Mesenchymal stem cell (in vitro differentiated cells and primary cell): ENCODE results near the gene RPL10.
A peak's percentile ranks its signal among the peaks of the same experiment; 100 is the strongest.

ENCODE experiments used
- DNase-seq: peaks from one replicate; pipeline ENCODE4 v3.0.0-alpha.2; 2013
- H2AFZ ChIP-seq: one replicate; pipeline ENCODE4 v1.6.1; 2013; ENCODE audit warnings: low read depth, mild to moderate bottlenecking, control low read depth, inconsistent platforms, low read length, moderate library complexity
- H2AK5ac ChIP-seq: 2 replicates; pipeline ENCODE4 v1.6.1; 2013; ENCODE audit warnings: low read length, moderate library complexity, mild to moderate bottlenecking, inconsistent platforms; ENCODE audit not compliant: severe bottlenecking
- H2BK120ac ChIP-seq: one replicate; pipeline ENCODE4 v1.6.1; 2013; ENCODE audit warnings: low read depth, mild to moderate bottlenecking, inconsistent platforms, low read length, moderate library complexity
- H2BK12ac ChIP-seq, 2 experiments: one replicate each; pipeline ENCODE4 v1.6.1; 2013; ENCODE audit warnings: inconsistent platforms in 2 of 2, low read length in 2 of 2, mild to moderate bottlenecking in 2 of 2, moderate library complexity in 2 of 2, control low read depth in 1 of 2
- H2BK15ac ChIP-seq: one replicate; pipeline ENCODE4 v1.6.1; 2013; ENCODE audit warnings: mild to moderate bottlenecking, low read depth, inconsistent platforms; ENCODE audit not compliant: poor library complexity, severe bottlenecking
- H2BK5ac ChIP-seq: 2 replicates; pipeline ENCODE4 v1.6.1; 2013; ENCODE audit warnings: low read depth, mild to moderate bottlenecking, low read length, control low read depth, inconsistent platforms; ENCODE audit not compliant: poor library complexity, severe bottlenecking
- H3K14ac ChIP-seq, 2 experiments: one replicate each; pipeline ENCODE4 v1.6.1; 2013; ENCODE audit warnings: inconsistent platforms in 2 of 2, low read length in 2 of 2, control low read depth in 1 of 2, mild to moderate bottlenecking in 1 of 2, moderate library complexity in 1 of 2
- H3K18ac ChIP-seq, 2 experiments: one replicate each; pipeline ENCODE4 v1.6.1; 2013; ENCODE audit warnings: inconsistent platforms in 2 of 2, low read length in 2 of 2, control low read depth in 1 of 2, low read depth in 1 of 2, mild to moderate bottlenecking in 1 of 2
- H3K23ac ChIP-seq, 2 experiments: one replicate each; pipeline ENCODE4 v1.6.1; 2013; ENCODE audit warnings: inconsistent platforms in 2 of 2, low read length in 2 of 2, mild to moderate bottlenecking in 2 of 2, moderate library complexity in 2 of 2, control low read depth in 1 of 2
- H3K27ac ChIP-seq: 2 replicates; pipeline ENCODE4 v1.5.1; 2013; ENCODE audit warnings: mild to moderate bottlenecking, moderate library complexity, low read length, control low read depth, inconsistent platforms; ENCODE audit not compliant: poor library complexity, severe bottlenecking
- H3K27me3 ChIP-seq, 2 experiments: 2 replicates each; pipeline versions ENCODE4 v1.6.1 to v1.7.0; 2013; ENCODE audit warnings: low read length in 2 of 2, mild to moderate bottlenecking in 2 of 2, moderate library complexity in 2 of 2, control low read depth in 1 of 2, inconsistent platforms in 1 of 2; ENCODE audit not compliant: control insufficient read depth in 1 of 2, insufficient read depth in 1 of 2
- H3K36me3 ChIP-seq, 2 experiments: 2 replicates each; pipeline versions ENCODE4 v1.6.1 to v1.7.0; 2013; ENCODE audit warnings: low read length in 2 of 2, control low read depth in 1 of 2, inconsistent platforms in 1 of 2, low read depth in 1 of 2, mild to moderate bottlenecking in 1 of 2; ENCODE audit not compliant: insufficient read depth in 2 of 2, control insufficient read depth in 1 of 2
- H3K4ac ChIP-seq, 2 experiments: one replicate each; pipeline ENCODE4 v1.6.1; 2013; ENCODE audit warnings: inconsistent platforms in 2 of 2, low read length in 2 of 2, mild to moderate bottlenecking in 2 of 2, moderate library complexity in 2 of 2, control low read depth in 1 of 2, low read depth in 1 of 2
- H3K4me1 ChIP-seq: 2 replicates; pipeline ENCODE4 v1.6.1; 2013; ENCODE audit warnings: low read depth, low read length, control low read depth; ENCODE audit not compliant: control insufficient read depth, insufficient read depth
- H3K4me2 ChIP-seq: 2 replicates; pipeline ENCODE4 v1.6.1; 2013; ENCODE audit warnings: low read length, mild to moderate bottlenecking, inconsistent platforms; ENCODE audit not compliant: poor library complexity, severe bottlenecking
- H3K4me3 ChIP-seq, 2 experiments: 2 replicates each; pipeline versions ENCODE4 v1.5.1 to v1.7.0; 2013; ENCODE audit warnings: low read length in 2 of 2, mild to moderate bottlenecking in 2 of 2, control low read depth in 1 of 2, low read depth in 1 of 2; ENCODE audit not compliant: insufficient read depth in 1 of 2
- H3K79me1 ChIP-seq: replicated peaks from 2 replicates; pipeline ENCODE4 v1.6.1; 2013; ENCODE audit warnings: mild to moderate bottlenecking, control low read depth, low read length, inconsistent platforms; ENCODE audit not compliant: poor library complexity, severe bottlenecking
- H3K9ac ChIP-seq: 2 replicates; pipeline ENCODE4 v1.7.0; 2013; ENCODE audit warnings: mild to moderate bottlenecking, low read length, moderate library complexity
- H3K9me3 ChIP-seq: 2 replicates; pipeline ENCODE4 v1.7.0; 2013; ENCODE audit warnings: mild to moderate bottlenecking, low read length; ENCODE audit not compliant: control insufficient read depth
- H4K8ac ChIP-seq: one replicate; pipeline ENCODE4 v1.6.1; 2013; ENCODE audit warnings: inconsistent platforms, mild to moderate bottlenecking, low read length, moderate library complexity
- H4K91ac ChIP-seq: one replicate; pipeline ENCODE4 v1.6.1; 2013; ENCODE audit warnings: mild to moderate bottlenecking, low read length, inconsistent platforms
- WGBS: methylation state at CpG from one replicate; pipeline ENCODE4 v1.1.7; 2013; ENCODE audit warnings: mixed read lengths; 5-methylcytosine and 5-hydroxymethylcytosine counted together

The RPL10 gene

GRCh38 chrX:154411981-154412340 lies 13.8 kb downstream of the RPL10 start:
- Histone ChIP-seq H3K79me1 (peaks cover 5% of the 10 kb centered on the region), H3K27me3 (peaks cover 0 to 5% of the 10 kb centered on the region in 2 experiments), H2BK5ac (no peak overlapping the region), H3K23ac (no peak overlapping the region), H4K91ac (peak overlapping the region; percentile 92), H3K4me3 (peak overlapping the region; percentile 77 to 79), H3K36me3 (peaks cover 6 to 15% of the 10 kb centered on the region in 2 experiments), H3K4me2 (peak overlapping the region; percentile 73), H3K4ac (peak overlapping the region in 1 of 2 experiments; percentile 14), H3K9ac (peak overlapping the region; percentile 85), H2BK12ac (no peak overlapping the region), H2AK5ac (no peak overlapping the region), H2BK15ac (no peak overlapping the region), H2BK120ac (peak overlapping the region; percentile 73), H3K9me3 (no peaks in the 10 kb centered on the region), H3K14ac (no peak overlapping the region), H3K4me1 (peaks cover 17% of the 10 kb centered on the region), H4K8ac (peak overlapping the region; percentile 87), H3K18ac (peak overlapping the region; percentile 37 to 89), H2AFZ (no peak overlapping the region), H3K27ac (no peak overlapping the region)
- DNase-seq, result peak; percentile 67
- 0% methylated on average over 5 of the region's 29 CpGs for WGBS

GRCh38 chrX:154412468-154412867 lies 14.3 kb downstream of the RPL10 start:
- Histone ChIP-seq H3K4me2 (peak overlapping the region; percentile 73), H3K4me3 (peak overlapping the region in 1 of 2 experiments; percentile 79), H3K9ac (peak overlapping the region; percentile 85), H3K79me1 (peaks cover 5% of the 10 kb centered on the region), H3K9me3 (no peaks in the 10 kb centered on the region), H3K4ac (peak overlapping the region; percentile 2 to 13), H2BK120ac (peak overlapping the region; percentile 15), H3K27me3 (peaks cover 0 to 5% of the 10 kb centered on the region in 2 experiments), H3K18ac (peak overlapping the region in 1 of 2 experiments; percentile 5), H2AFZ (no peak overlapping the region), H2BK12ac (no peak overlapping the region), H4K8ac (no peak overlapping the region), H3K4me1 (peaks cover 19% of the 10 kb centered on the region), H4K91ac (no peak overlapping the region), H2BK5ac (no peak overlapping the region), H3K27ac (no peak overlapping the region), H3K36me3 (peaks cover 6 to 15% of the 10 kb centered on the region in 2 experiments), H3K23ac (no peak overlapping the region), H2AK5ac (no peak overlapping the region), H2BK15ac (no peak overlapping the region), H3K14ac (no peak overlapping the region)
- WGBS, result 51% methylated on average over 3 of the region's 4 CpGs
- no peak for DNase-seq

GRCh38 chrX:154413142-154413541 lies 15.0 kb downstream of the RPL10 start:
- H2BK15ac ChIP-seq, result no peak overlapping the region
- no peak overlapping the region for H2BK5ac ChIP-seq
- H3K4ac ChIP-seq, result no peak overlapping the region
- H3K4me1 ChIP-seq, result peaks cover 19% of the 10 kb centered on the region
- H2BK12ac ChIP-seq, result no peak overlapping the region
- H3K4me2 ChIP-seq, result no peak overlapping the region
- no peaks in the 10 kb centered on the region for H3K9me3 ChIP-seq
- H2BK120ac ChIP-seq, result no peak overlapping the region
- no peak overlapping the region for H4K91ac ChIP-seq
- H2AK5ac ChIP-seq, result no peak overlapping the region
- H3K9ac ChIP-seq, result no peak overlapping the region
- no peak overlapping the region for H3K23ac ChIP-seq
- H3K14ac ChIP-seq, result no peak overlapping the region
- peaks cover 6 to 15% of the 10 kb centered on the region in 2 experiments for H3K36me3 ChIP-seq
- no peak for DNase-seq
- H3K4me3 ChIP-seq, result no peak overlapping the region
- H3K27me3 ChIP-seq, result peaks cover 0 to 5% of the 10 kb centered on the region in 2 experiments
- no peak overlapping the region for H3K27ac ChIP-seq
- no peak overlapping the region for H3K18ac ChIP-seq
- no peak overlapping the region for H2AFZ ChIP-seq
- WGBS, result 95% methylated on average over 5 of the region's 8 CpGs
- H4K8ac ChIP-seq, result no peak overlapping the region
- peaks cover 5% of the 10 kb centered on the region for H3K79me1 ChIP-seq

GRCh38 chrX:154417157-154417556 lies 19.0 kb downstream of the RPL10 start:
- Histone ChIP-seq H3K14ac (no peak overlapping the region), H2AK5ac (no peak overlapping the region), H3K79me1 (peaks cover 3% of the 10 kb centered on the region), H3K9ac (no peak overlapping the region), H4K91ac (no peak overlapping the region), H3K4me1 (peaks cover 10% of the 10 kb centered on the region), H3K9me3 (no peaks in the 10 kb centered on the region), H2BK15ac (no peak overlapping the region), H2BK5ac (no peak overlapping the region), H3K18ac (no peak overlapping the region), H3K4me2 (no peak overlapping the region), H3K27me3 (peaks cover 0 to 12% of the 10 kb centered on the region in 2 experiments), H3K4me3 (no peak overlapping the region), H3K27ac (no peak overlapping the region), H3K4ac (no peak overlapping the region), H3K36me3 (peaks cover 15 to 31% of the 10 kb centered on the region in 2 experiments), H3K23ac (no peak overlapping the region), H2BK120ac (no peak overlapping the region), H4K8ac (no peak overlapping the region), H2AFZ (no peak overlapping the region), H2BK12ac (no peak overlapping the region)
- 90% methylated on average over 6 of the region's 7 CpGs for WGBS
- no peak for DNase-seq
